H54 (cell line): ENCODE results near the gene P2RX5.

Experiments
- DNase-seq: peaks from one replicate; pipeline ENCODE4 v3.0.0; 2011; ENCODE audit warnings: low spot score, mixed read lengths; ENCODE audit not compliant: insufficient read length
- FAIRE-seq: peaks from 3 replicates; lab custom pipeline; 2011; peaks lifted over from hg19 to GRCh38; lab: Jason Lieb, UNC
- POLR2A ChIP-seq: IDR thresholded peaks from 2 replicates; pipeline ENCODE4 v1.6.1; 2011; ENCODE audit warnings: low read depth, mild to moderate bottlenecking, low read length

The P2RX5 gene

GRCh38 chr17:3665834-3666233 lies 30.1 kb downstream of the P2RX5 start:
- no peak for TF ChIP-seq POLR2A
- DNase-seq (no peak), FAIRE-seq (no peak)

GRCh38 chr17:3663102-3664011 lies 32.6 kb downstream of the P2RX5 start:
- no peak for TF ChIP-seq POLR2A
- no peak for DNase-seq
- no peak for FAIRE-seq

- FAIRE-seq (no peak), DNase-seq (no peak)
- TF ChIP-seq POLR2A = no peak
These were observed 35.6 kb downstream of the P2RX5 start for GRCh38 chr17:3660311-3660891.

GRCh38 chr17:3659541-3660111 lies 36.3 kb downstream of the P2RX5 start:
- FAIRE-seq = peak; percentile 92
- peak; percentile 93 for DNase-seq
- TF ChIP-seq POLR2A = no peak; the same call in 1 of the 2 replicates

- no peak for TF ChIP-seq POLR2A
- DNase-seq (no peak), FAIRE-seq (no peak)
These were observed 37.0 kb downstream of the P2RX5 start for GRCh38 chr17:3658784-3659449.

- DNase-seq = no peak
- no peak for TF ChIP-seq POLR2A
- FAIRE-seq = no peak
These were observed 37.8 kb downstream of the P2RX5 start for GRCh38 chr17:3657874-3658783.

GRCh38 chr17:3657588-3657869 lies 38.4 kb downstream of the P2RX5 start:
- TF ChIP-seq POLR2A = no peak
- DNase-seq (no peak), FAIRE-seq (no peak)

- no peak for TF ChIP-seq POLR2A
- FAIRE-seq (no peak), DNase-seq (no peak)
These were observed 39.0 kb downstream of the P2RX5 start for GRCh38 chr17:3656755-3657587.

- FAIRE-seq (no peak), DNase-seq (no peak)
- TF ChIP-seq POLR2A = no peak
These were observed 39.6 kb downstream of the P2RX5 start for GRCh38 chr17:3656353-3656752.

GRCh38 chr17:3655766-3656165 lies 40.2 kb downstream of the P2RX5 start:
- no peak for FAIRE-seq
- TF ChIP-seq POLR2A = no peak
- DNase-seq = no peak

- TF ChIP-seq POLR2A = no peak
These were observed 48.0 kb downstream of the P2RX5 start for GRCh38 chr17:3647769-3648555.

GRCh38 chr17:3647251-3647650 lies 48.7 kb downstream of the P2RX5 start:
- no peak for TF ChIP-seq POLR2A
- FAIRE-seq (no peak), DNase-seq (no peak)

More at GRCh38 chr17:3647769-3648555, 48.0 kb downstream of the P2RX5 start:
- no peak for FAIRE-seq
- DNase-seq = no peak
